ENCODE results near the gene MYRFL. TPM values are rescaled to one million over a fixed set of nuclear protein-coding genes. Genes with fewer than 3 reads are reported as not detected.

MYRFL gene
- total RNA-seq, 1 donor from 2014 or later: not detected

- Mint-ChIP-seq H3K4me1 (no peaks in the 10 kb centered on the region), H3K36me3 (ENCODE audit: low read depth) (no peaks in the 10 kb centered on the region), H3K27ac (no peak overlapping the region), H3K4me3 (no peak overlapping the region), H3K9me3 (peaks cover 4% of the 10 kb centered on the region), H3K27me3 (peaks cover 1% of the 10 kb centered on the region)
- intact Hi-C loops (cut with micrococcal nuclease): no loop called here
- DNase-seq: no peak
These were observed 110.6 kb downstream of the MYRFL start for GRCh38 chr12:69935651-69936100.

DNA sequence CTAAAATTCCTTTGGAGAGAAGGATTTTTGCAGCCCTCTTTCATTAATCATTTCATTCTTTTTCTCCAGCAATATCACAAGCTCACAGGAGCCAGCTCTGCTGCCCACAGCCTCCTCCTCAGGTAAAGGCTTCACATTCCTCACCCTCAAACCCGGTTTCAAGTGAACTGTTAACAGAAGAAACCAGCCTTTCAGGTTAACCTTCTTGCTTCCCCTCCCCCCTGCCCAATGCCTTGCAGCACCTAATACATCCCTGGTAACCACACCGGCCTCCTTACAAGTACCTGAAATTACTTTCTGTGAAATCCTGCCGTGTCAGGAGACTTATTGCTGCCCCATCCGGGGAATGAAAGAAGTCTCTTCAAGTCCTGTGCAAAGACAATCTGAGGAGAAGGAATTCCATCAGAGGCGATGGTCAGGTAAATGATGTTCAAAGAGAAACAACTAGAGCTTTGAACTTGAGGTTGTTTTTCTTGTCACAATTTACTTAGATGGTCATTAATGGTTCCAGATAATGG, 111.2 kb downstream of the MYRFL start:
- peaks cover 4% of the 10 kb centered on the region for H3K9me3 Mint-ChIP-seq
- peaks cover 1% of the 10 kb centered on the region for H3K27me3 Mint-ChIP-seq
- H3K36me3 Mint-ChIP-seq (ENCODE audit: low read depth): no peaks in the 10 kb centered on the region

DNA sequence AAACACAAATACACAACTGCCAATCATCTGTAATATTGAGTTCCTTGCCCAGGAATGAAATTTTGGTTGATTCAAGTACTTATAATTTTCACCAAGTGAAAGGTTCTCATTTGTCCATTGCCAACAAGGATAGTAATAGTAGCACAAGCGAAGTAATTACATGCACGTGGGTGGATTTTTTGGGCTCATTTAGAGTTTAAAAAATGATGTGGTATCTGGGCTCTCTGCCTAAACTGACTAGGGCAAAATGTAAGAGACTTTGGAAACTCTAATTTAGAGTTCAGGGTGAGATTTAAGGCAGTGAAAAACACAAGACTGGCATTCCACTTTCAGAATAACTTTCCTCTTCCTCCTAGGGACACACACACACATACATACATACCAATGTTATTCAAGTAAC, 111.7 kb downstream of the MYRFL start:
- no peak overlapping the region for H3K27ac Mint-ChIP-seq
- H3K27me3 Mint-ChIP-seq: peaks cover 1% of the 10 kb centered on the region
- H3K4me3 Mint-ChIP-seq: no peak overlapping the region
- intact Hi-C loops (cut with micrococcal nuclease): no loop called here
- DNase-seq: no peak
- peaks cover 4% of the 10 kb centered on the region for H3K9me3 Mint-ChIP-seq
- H3K4me1 Mint-ChIP-seq: no peaks in the 10 kb centered on the region
- no peaks in the 10 kb centered on the region for H3K36me3 Mint-ChIP-seq (ENCODE audit: low read depth)

More for the DNA sequence above, 111.2 kb downstream of the MYRFL start:
- H3K27ac Mint-ChIP-seq: no peak overlapping the region
- no peak overlapping the region for H3K4me3 Mint-ChIP-seq
- no peak for DNase-seq
- no peaks in the 10 kb centered on the region for H3K4me1 Mint-ChIP-seq
- intact Hi-C loops (cut with micrococcal nuclease): no loop called here

DNA sequence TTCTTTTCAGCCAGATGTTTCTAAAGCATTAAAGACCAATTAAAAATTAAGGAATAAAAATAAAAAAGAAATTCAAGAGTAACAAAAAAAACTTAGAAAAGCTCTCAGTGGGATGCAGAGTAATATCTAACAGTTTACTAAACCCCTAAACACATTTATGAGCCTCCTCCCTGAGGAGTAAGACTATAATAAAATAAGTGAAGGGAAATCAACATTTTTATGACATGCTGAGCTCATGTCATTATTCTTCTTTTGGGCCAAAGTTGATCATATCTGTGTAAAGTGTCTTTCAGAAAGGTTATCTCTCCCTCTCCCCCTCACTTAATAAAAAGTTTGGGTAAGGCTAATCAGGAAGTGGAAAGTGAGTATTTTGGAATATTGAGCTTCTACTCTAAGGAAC, 122.1 kb downstream of the MYRFL start:
- Mint-ChIP-seq H3K4me3 (no peak overlapping the region), H3K27ac (no peak overlapping the region), H3K9me3 (no peaks in the 10 kb centered on the region), H3K27me3 (peaks cover 2% of the 10 kb centered on the region), H3K4me1 (no peaks in the 10 kb centered on the region), H3K36me3 (ENCODE audit: low read depth) (no peaks in the 10 kb centered on the region)
- intact Hi-C loops (cut with micrococcal nuclease): no loop called here
- no peak for DNase-seq

DNA sequence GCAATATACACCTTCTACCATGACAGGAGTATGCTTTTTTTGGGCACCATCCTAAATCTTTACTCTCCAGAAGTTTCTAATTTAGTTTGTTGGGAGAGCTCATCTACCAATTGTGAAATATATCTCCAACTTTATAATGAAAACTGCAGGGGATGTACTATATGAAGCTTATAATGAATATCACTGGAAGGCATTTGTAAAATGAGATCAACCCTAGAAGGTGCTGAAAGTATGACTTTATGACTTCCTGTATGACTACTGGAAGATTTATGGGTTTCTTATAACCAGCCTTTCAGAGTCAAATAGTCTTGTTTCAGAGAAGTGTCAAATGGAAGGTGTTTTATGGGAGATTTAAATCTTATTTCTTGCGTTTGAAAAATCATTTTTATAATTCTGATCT, 122.9 kb downstream of the MYRFL start:
- Mint-ChIP-seq H3K27ac (no peak overlapping the region), H3K9me3 (no peaks in the 10 kb centered on the region), H3K27me3 (peaks cover 2% of the 10 kb centered on the region), H3K4me1 (no peaks in the 10 kb centered on the region), H3K36me3 (ENCODE audit: low read depth) (no peaks in the 10 kb centered on the region), H3K4me3 (no peak overlapping the region)
- intact Hi-C loops (cut with micrococcal nuclease): no loop called here
- no peak for DNase-seq

DNA sequence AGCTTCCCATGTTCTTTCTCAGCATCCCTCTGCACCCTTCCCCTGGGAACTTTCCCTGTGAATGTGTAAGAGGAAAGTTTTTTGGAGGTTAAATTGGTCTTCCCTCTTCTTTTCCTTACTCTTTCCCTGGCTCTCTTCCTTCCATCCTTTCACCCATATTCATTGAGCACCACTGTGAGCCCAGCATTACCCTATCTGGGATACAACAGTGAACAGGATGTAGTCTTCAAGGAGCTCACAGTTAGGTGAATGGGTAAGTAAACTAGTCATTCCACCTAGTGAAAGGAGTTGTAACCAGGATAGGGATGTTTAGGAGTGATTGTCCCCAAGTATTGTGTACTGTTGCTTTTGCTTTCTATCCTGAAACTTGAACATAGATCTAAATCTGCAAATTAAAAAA, 123.8 kb downstream of the MYRFL start:
- DNase-seq: no peak
- intact Hi-C loops (cut with micrococcal nuclease): no loop called here
- Mint-ChIP-seq H3K27ac (no peak overlapping the region), H3K4me3 (no peak overlapping the region), H3K36me3 (ENCODE audit: low read depth) (no peaks in the 10 kb centered on the region), H3K9me3 (no peaks in the 10 kb centered on the region), H3K27me3 (peaks cover 2% of the 10 kb centered on the region), H3K4me1 (no peaks in the 10 kb centered on the region)

DNA sequence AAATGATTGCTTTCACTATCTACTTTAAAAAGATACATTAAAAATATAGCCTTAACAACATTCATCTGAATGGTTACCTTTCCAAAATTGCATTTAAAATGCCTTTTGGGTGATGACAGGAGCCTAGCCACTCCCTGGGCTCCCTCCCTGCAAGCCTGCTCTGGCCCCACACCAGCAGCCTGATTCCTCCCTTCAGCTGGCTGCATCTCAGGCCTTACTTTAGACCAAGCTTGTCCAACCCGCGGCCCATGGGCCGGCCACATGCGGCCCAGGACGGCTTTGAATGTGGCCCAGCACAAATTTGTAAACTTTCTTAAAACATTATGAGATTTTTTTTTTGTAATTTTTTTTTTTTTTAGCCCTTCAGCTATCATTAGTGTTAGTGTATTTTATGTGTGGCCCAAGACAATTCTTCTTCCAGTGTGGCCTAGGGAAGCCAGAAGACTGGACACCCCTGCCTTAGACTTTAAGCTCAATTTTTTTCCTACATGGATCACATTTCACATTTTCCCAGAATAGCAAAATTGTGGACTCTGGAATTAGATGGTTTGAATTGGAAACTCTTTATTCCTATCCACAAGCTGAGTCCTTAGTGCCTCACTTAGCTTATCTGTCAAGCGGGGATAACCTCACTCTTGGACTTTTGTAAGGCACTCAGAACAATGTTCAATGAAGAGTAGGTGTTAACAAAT, 124.4 kb downstream of the MYRFL start:
- intact Hi-C loops (cut with micrococcal nuclease): no loop called here
- Mint-ChIP-seq H3K4me1 (no peaks in the 10 kb centered on the region), H3K4me3 (no peak overlapping the region), H3K27ac (no peak overlapping the region), H3K36me3 (ENCODE audit: low read depth) (no peaks in the 10 kb centered on the region), H3K9me3 (no peaks in the 10 kb centered on the region), H3K27me3 (peaks cover 2% of the 10 kb centered on the region)
- DNase-seq: no peak

GRCh38 chr12:69951108-69951507, 126.1 kb downstream of the MYRFL start:
- intact Hi-C loops (cut with micrococcal nuclease): no loop called here
- no peak overlapping the region for H3K27ac Mint-ChIP-seq
- no peaks in the 10 kb centered on the region for H3K4me1 Mint-ChIP-seq
- H3K4me3 Mint-ChIP-seq: no peak overlapping the region
- H3K9me3 Mint-ChIP-seq: no peaks in the 10 kb centered on the region
- no peaks in the 10 kb centered on the region for H3K36me3 Mint-ChIP-seq (ENCODE audit: low read depth)
- H3K27me3 Mint-ChIP-seq: peaks cover 5% of the 10 kb centered on the region
- DNase-seq: no peak

- no peak overlapping the region for H3K4me3 Mint-ChIP-seq
- no peaks in the 10 kb centered on the region for H3K4me1 Mint-ChIP-seq
- DNase-seq: no peak
- intact Hi-C loops (cut with micrococcal nuclease): no loop called here
- H3K27ac Mint-ChIP-seq: no peak overlapping the region
- H3K9me3 Mint-ChIP-seq: no peaks in the 10 kb centered on the region
- no peaks in the 10 kb centered on the region for H3K36me3 Mint-ChIP-seq (ENCODE audit: low read depth)
- H3K27me3 Mint-ChIP-seq: peaks cover 7% of the 10 kb centered on the region
These were observed 127.9 kb downstream of the MYRFL start for GRCh38 chr12:69952890-69953289.

GRCh38 chr12:69961246-69961645, 136.2 kb downstream of the MYRFL start:
- H3K4me3 Mint-ChIP-seq: no peak overlapping the region
- H3K36me3 Mint-ChIP-seq (ENCODE audit: low read depth): no peaks in the 10 kb centered on the region
- intact Hi-C loops (cut with micrococcal nuclease): no loop called here
- H3K9me3 Mint-ChIP-seq: no peaks in the 10 kb centered on the region
- DNase-seq: no peak
- no peak overlapping the region for H3K27ac Mint-ChIP-seq
- peaks cover 3% of the 10 kb centered on the region for H3K27me3 Mint-ChIP-seq
- H3K4me1 Mint-ChIP-seq: no peaks in the 10 kb centered on the region

DNA sequence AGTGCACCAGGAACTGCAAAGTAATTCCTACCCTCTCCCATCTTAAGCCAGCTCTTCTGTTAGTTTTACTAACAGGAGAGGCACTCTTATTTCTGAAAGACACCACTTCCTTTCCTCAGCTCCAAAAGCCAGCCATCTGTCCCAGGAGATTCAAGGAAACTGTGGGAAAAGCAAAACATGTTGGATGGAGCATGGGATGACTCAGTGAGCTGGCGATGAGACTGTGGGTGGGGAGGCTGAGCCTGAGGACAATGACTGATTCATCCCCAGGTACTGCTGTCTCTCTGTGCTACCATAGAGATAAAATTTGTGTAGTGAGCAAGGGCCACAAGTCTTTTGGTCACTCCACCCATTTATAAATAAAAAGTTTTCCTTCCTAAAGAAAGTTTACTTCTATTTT, 141.4 kb downstream of the MYRFL start:
- Mint-ChIP-seq H3K9me3 (no peaks in the 10 kb centered on the region), H3K27ac (no peak overlapping the region), H3K36me3 (ENCODE audit: low read depth) (no peaks in the 10 kb centered on the region), H3K4me1 (no peaks in the 10 kb centered on the region), H3K4me3 (no peak overlapping the region), H3K27me3 (no peaks in the 10 kb centered on the region)
- intact Hi-C loops (cut with micrococcal nuclease): no loop called here
- DNase-seq: no peak

DNA sequence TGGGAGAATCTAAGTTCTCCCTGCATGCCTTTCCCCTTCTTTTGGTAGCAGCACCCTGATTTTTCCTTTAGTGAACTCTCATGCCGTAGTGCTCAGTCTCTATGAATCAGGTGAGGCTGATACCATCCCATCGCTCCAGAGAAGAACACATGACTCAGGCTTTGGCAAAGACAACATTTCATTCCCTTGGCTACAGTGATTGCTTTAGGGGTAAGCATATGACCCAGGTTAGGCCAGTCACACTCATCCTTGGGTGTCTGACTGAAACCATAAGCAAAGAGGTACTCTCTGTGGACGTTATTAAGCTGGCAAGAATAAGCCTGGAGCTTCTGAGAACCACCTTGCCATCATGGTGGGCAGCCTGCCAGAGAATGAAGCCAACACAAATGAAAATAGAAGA, 141.8 kb downstream of the MYRFL start:
- no peak overlapping the region for H3K27ac Mint-ChIP-seq
- H3K9me3 Mint-ChIP-seq: no peaks in the 10 kb centered on the region
- H3K4me1 Mint-ChIP-seq: no peaks in the 10 kb centered on the region
- no peaks in the 10 kb centered on the region for H3K36me3 Mint-ChIP-seq (ENCODE audit: low read depth)
- no peak overlapping the region for H3K4me3 Mint-ChIP-seq
- no peaks in the 10 kb centered on the region for H3K27me3 Mint-ChIP-seq
- no peak for DNase-seq
- intact Hi-C loops (cut with micrococcal nuclease): no loop called here

DNA sequence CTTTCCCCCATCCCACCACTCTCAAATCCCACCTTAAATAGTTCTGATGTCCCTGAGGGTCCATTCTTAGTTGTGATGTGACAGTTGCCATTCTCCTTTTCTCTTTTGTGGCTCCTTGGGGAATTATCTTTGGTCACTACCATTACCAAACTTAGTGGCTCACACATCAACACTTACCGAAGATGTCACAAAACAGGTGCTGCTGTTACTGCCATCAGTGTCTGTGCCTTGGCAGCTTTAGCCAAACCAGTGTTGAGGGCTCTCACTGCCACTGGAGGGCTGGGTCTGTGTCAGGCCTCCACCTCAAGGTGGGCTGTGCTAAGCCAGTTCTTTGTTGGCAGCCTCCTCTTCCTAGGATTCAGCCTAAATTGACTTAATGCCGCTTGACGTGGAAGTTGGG, 144.0 kb downstream of the MYRFL start:
- no peaks in the 10 kb centered on the region for H3K36me3 Mint-ChIP-seq (ENCODE audit: low read depth)
- no peaks in the 10 kb centered on the region for H3K27me3 Mint-ChIP-seq
- H3K4me1 Mint-ChIP-seq: no peaks in the 10 kb centered on the region
- H3K27ac Mint-ChIP-seq: no peak overlapping the region
- intact Hi-C loops (cut with micrococcal nuclease): no loop called here
- no peak for DNase-seq
- H3K9me3 Mint-ChIP-seq: no peaks in the 10 kb centered on the region
- H3K4me3 Mint-ChIP-seq: no peak overlapping the region

- peaks cover 3% of the 10 kb centered on the region for H3K27me3 Mint-ChIP-seq
- no peaks in the 10 kb centered on the region for H3K4me1 Mint-ChIP-seq
- no peaks in the 10 kb centered on the region for H3K36me3 Mint-ChIP-seq (ENCODE audit: low read depth)
- no peak overlapping the region for H3K4me3 Mint-ChIP-seq
- H3K9me3 Mint-ChIP-seq: no peaks in the 10 kb centered on the region
- no peak for DNase-seq
- intact Hi-C loops (cut with micrococcal nuclease): no loop called here
- no peak overlapping the region for H3K27ac Mint-ChIP-seq
These were observed 147.1 kb downstream of the MYRFL start for GRCh38 chr12:69972136-69972535.

GRCh38 chr12:69978020-69978419, 153.0 kb downstream of the MYRFL start:
- Mint-ChIP-seq H3K4me1 (no peaks in the 10 kb centered on the region), H3K27me3 (peaks cover 3% of the 10 kb centered on the region), H3K36me3 (ENCODE audit: low read depth) (no peaks in the 10 kb centered on the region), H3K9me3 (no peaks in the 10 kb centered on the region), H3K4me3 (no peak overlapping the region), H3K27ac (no peak overlapping the region)
- DNase-seq: no peak
- intact Hi-C loops (cut with micrococcal nuclease): no loop called here

All from activated CD4-positive, alpha-beta T cell treated with anti-CD3 and anti-CD28 coated beads, Interleukin-2, amount 10 ng/mL, durations not matched to agents 24 days and 14 days (primary cell).